GM04503 (cell line): ENCODE measurements around the gene FZD2.
"Not testable (repeated sequence)": the region's sequence is repeated elsewhere in the genome, so short reads cannot be mapped to it uniquely, and the experiment has no call there.

ENCODE experiments used
- DNase-seq: peaks from one replicate; pipeline ENCODE4 v3.0.0-alpha.2; 2012; ENCODE audit warnings: low read depth

FZD2 gene

GRCh38 chr17:44578947-44579346 is 21.7 kb downstream of the FZD2 start:
- DNase-seq = no peak

GRCh38 chr17:44581868-44582267 is 24.6 kb downstream of the FZD2 start:
- no peak for DNase-seq

- DNase-seq = no peak
Observed at GRCh38 chr17:44584443-44584842, 27.2 kb downstream of the FZD2 start.

GRCh38 chr17:44585315-44585714 is 28.0 kb downstream of the FZD2 start:
- no peak for DNase-seq

GRCh38 chr17:44587339-44587738 is 30.1 kb downstream of the FZD2 start:
- DNase-seq = peak; percentile 79

- DNase-seq = peak; percentile 18
Observed at GRCh38 chr17:44589316-44590071, 32.2 kb downstream of the FZD2 start.

- not testable (repeated sequence) for DNase-seq
Observed at GRCh38 chr17:44590072-44590462, 32.8 kb downstream of the FZD2 start.

GRCh38 chr17:44590762-44591161 is 33.5 kb downstream of the FZD2 start:
- DNase-seq = not testable (repeated sequence)

- no peak for DNase-seq
Observed at GRCh38 chr17:44591206-44591605, 33.9 kb downstream of the FZD2 start.

GRCh38 chr17:44593156-44593555 is 35.9 kb downstream of the FZD2 start:
- DNase-seq = no peak

- DNase-seq = no peak
Observed at GRCh38 chr17:44595216-44595775, 38.0 kb downstream of the FZD2 start.

- no peak for DNase-seq
Observed at GRCh38 chr17:44598329-44598728, 41.0 kb downstream of the FZD2 start.

GRCh38 chr17:44598932-44599297 is 41.6 kb downstream of the FZD2 start:
- DNase-seq = no peak

GRCh38 chr17:44599298-44600175 is 42.3 kb downstream of the FZD2 start:
- DNase-seq = peak; percentile 34

GRCh38 chr17:44601539-44601938 is 44.3 kb downstream of the FZD2 start:
- DNase-seq = no peak

GRCh38 chr17:44601973-44602372 is 44.7 kb downstream of the FZD2 start:
- no peak for DNase-seq

- no peak for DNase-seq
Observed at GRCh38 chr17:44602390-44602789, 45.1 kb downstream of the FZD2 start.

- DNase-seq = no peak
Observed at GRCh38 chr17:44602970-44603369, 45.7 kb downstream of the FZD2 start.

- DNase-seq = no peak
Observed at GRCh38 chr17:44604116-44604761, 47.0 kb downstream of the FZD2 start.

- DNase-seq = no peak
Observed at GRCh38 chr17:44604768-44605485, 47.6 kb downstream of the FZD2 start.

- no peak for DNase-seq
Observed at GRCh38 chr17:44606658-44607057, 49.4 kb downstream of the FZD2 start.
